H4 (cell line): ENCODE results near the gene RAB15. TPM values are rescaled to one million over a fixed set of nuclear protein-coding genes. Genes with fewer than 3 reads are reported as not detected.

Experiments
- DNase-seq: peaks from one replicate; pipeline ENCODE4 v3.0.0-alpha.2; 2015; ENCODE audit warnings: low spot score
- total RNA-seq: library from RNA; depleted of rRNA; stranded (reverse); fragments of >200 nt; shearing (Covaris generic); gene quantifications from 2 replicates; pipeline ENCODE4 v1.2.3, GENCODE V29; 2014

RAB15 gene
- total RNA-seq, 1 experiment from 2014 or later: 10.1 TPM

- DNase-seq: no peak
Measured at GRCh38 chr14:64955297-64955696, 16.8 kb downstream of the RAB15 start.

GRCh38 chr14:64954491-64955240 lies 17.5 kb downstream of the RAB15 start:
- no peak for DNase-seq

DNA sequence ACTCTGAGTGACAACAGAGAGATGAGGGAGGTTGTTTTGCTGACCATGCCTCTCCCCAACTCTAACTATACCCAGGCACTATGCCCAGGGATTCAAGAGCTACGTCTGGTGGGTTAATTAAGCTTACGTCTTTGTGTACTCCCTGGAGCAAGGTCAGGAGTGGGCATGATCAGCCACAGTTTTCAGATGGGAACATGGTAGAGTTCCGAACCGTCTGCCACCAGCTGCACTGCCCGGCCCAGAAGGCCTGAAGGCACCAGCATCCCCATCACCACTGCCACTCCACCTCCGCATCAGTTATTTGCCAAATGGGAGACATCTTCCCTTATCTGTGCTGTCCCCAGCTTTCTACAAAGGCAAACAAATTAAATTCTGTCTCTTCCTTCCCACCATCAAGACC lies 18.5 kb downstream of the RAB15 start:
- DNase-seq: no peak

GRCh38 chr14:64953310-64953654 lies 18.9 kb downstream of the RAB15 start:
- DNase-seq: no peak

- no peak for DNase-seq
Measured at GRCh38 chr14:64952598-64953309, 19.4 kb downstream of the RAB15 start.

DNA sequence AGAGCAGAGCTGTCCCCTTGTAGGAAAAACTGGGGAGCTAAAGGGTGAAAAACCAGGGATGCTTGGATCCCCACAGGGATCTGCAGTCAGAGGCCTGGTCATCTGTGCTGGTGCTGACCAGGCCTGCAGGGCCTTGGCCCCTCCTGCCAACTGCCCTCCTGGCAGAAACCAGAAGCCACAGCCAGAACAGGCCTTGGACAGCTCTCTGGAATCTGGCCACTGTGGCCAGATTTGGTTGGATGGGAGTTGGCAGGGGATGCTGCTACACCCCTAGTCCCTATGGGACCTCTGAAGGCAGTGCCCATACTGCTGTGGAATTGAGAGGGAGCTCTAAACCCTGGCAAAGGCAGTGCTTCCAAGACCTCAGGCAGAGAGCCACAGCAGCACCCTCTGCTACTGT lies 20.4 kb downstream of the RAB15 start:
- DNase-seq: no peak

GRCh38 chr14:64951291-64951690 lies 20.8 kb downstream of the RAB15 start:
- DNase-seq: no peak

DNA sequence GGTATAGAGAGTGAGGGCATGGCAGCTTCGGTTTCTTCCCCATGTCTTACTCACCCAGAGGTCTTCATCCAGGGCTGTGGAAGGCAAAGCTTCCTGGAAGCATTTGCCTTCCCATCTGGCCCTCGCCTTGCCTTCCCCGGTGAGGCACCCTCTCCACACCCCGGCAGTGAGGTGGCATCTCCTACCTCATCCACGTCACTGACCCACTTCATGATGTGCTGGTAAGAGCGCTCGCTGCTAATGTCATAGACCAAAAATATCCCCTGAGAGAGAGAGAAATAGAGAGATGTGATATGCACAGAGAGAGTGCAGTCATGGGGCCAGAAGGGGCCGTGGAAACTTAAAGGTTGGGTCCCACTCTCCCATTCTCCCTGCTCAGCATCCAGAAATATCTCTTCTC lies 21.2 kb downstream of the RAB15 start:
- DNase-seq: no peak

DNA sequence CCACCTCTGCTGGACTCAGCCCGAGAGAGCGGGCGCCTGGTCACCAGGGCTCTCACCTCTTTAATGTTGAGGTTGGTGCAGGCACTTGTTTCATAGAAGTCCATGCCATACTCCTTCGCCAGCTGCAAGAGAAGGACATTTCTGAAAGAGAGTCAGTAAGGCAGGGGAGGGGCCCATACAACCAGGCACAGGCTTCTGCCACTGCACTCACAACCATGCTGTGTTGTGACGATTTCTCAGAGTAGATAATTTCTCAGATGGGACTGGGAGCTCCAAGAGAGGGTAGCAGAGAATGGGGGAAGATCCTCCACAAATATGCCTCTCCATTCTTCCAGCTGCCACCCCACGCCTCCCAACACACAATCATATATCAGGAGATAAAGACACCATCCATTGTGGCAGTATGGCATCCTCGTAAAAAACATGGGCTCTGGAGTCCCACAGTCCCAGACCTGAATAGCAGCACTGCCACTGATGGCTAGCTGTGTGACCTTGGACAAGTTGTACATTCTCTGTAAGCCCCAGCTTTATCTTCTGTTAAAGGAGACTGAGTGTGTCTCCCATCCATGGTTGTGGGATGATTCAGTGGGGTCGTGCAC lies 23.4 kb downstream of the RAB15 start:
- DNase-seq: no peak

- DNase-seq: no peak
Measured at GRCh38 chr14:64947710-64948611, 24.2 kb downstream of the RAB15 start.

DNA sequence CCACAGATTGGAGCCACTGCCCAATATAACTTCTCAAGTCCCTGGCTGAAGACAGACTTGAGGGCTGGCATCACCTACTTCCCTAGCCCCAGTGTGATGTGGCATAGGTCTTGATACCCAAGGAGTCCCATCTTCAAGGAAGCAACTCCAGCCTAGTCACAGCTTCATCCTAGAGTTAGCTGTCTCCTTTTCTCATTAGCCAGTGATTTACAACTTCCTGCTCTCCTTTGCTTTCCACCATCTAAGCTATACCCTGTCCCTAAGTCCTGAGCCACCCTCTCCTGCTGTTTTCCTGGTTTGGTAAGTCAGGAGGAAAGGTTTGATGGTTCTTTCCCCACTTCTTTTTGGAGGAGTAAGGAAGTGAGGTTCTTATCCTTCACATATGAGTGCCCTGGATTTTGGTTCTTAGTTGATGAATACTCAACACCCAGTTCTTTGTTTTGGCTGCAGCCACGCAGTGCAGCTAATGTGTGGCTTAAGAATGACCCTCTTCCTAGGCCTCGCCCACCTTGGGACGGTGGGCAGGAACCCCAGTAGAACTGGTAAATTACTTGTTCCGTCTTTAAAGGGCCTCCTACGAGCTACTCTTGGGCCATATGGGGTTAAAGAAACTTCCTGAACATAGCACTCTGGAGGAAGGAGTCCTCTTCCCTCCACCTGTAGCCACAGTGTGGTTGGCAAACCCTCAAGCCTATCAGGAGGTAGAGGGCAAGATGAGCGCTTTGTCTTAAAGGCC lies 25.7 kb downstream of the RAB15 start:
- DNase-seq: no peak

- DNase-seq: no peak
Measured at GRCh38 chr14:64945431-64946178, 26.5 kb downstream of the RAB15 start.

- no peak for DNase-seq
Measured at GRCh38 chr14:64944861-64945260, 27.3 kb downstream of the RAB15 start.

GRCh38 chr14:64944041-64944440 lies 28.1 kb downstream of the RAB15 start:
- no peak for DNase-seq

DNA sequence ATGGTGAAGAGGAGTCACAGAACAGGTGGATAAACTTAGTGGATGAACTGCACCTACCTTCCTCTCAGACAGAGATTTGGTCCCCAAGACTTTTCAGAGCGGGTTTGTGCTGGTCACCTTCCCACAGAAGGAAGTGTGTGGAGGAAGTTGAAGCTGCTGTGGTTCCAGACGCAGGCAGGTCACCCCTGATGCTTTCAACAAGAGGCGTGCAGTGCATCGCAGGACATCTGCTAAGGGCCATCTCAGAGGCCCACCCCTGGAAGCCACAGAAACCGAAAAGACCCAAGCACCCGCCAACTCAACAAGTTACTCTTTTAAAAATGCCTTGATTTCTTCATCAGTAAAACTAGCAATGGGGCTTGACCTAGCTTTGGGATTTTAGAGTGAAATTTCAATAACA lies 28.6 kb downstream of the RAB15 start:
- no peak for DNase-seq

DNA sequence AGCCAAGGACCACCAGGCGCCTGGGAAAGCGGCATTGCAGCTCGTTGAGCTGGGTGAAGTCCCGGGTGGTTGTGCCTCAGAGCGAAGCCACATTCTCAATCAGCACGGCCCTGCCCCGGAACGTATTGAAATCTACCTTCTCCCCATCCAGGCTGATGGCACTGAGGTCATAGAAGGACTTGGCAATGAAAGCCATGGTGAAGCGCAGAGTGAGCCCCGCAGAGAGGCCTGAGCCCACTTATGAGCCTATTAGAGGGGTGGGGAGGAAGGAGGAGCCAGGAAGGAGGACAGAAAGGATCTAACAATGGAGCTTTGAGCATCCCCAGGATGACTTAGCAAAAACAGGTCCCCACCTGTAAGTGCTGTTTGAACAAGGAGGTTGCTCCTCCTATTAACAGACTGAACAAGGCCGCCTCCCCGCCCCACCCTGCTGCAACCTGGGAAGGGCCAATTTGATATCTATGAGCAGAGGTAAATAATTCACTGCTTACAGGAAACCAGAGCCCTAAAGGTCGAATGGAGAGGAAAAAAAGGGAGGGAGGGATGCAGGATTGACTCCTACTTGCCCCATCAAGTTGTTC lies 29.5 kb downstream of the RAB15 start, which contains the start of gene GPX2:
GPX2 (minus strand) TSS at position 215 of the 581 bp plus-strand sequence; CDS start at position 196, 19 bp downstream.
- DNase-seq: no peak

GRCh38 chr14:64940336-64940910 lies 31.7 kb downstream of the RAB15 start:
- DNase-seq: no peak

DNA sequence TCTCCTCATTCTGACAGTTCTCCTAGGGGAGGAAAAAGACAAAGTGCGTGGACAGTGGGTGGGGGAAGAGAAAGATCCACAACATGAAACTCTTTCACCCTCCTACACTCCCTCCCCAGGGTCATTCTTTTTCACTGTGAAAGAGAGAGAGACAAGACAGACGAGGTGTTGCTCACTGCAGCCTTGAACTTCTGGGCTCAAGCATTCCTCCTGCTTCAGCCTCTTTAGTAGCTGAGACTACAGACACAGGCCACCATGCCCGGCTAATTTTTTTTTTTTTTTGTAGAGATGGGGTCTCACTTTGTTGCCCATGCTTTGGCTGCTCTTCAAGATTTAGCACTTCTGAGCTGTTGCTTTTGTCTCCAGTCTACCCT lies 32.3 kb downstream of the RAB15 start:
- no peak for DNase-seq

- no peak for DNase-seq
Measured at GRCh38 chr14:64938972-64939816, 32.9 kb downstream of the RAB15 start.
